ENCODE results near the gene SST. TPM values are rescaled to one million over a fixed set of nuclear protein-coding genes. Genes with fewer than 3 reads are reported as not detected.

SST gene
- total and polyA plus RNA-seq, 2 of the 13 experiments (the other 11 are each of a cell fraction or from before 2014, with no cell fraction given) = not detected

DNA sequence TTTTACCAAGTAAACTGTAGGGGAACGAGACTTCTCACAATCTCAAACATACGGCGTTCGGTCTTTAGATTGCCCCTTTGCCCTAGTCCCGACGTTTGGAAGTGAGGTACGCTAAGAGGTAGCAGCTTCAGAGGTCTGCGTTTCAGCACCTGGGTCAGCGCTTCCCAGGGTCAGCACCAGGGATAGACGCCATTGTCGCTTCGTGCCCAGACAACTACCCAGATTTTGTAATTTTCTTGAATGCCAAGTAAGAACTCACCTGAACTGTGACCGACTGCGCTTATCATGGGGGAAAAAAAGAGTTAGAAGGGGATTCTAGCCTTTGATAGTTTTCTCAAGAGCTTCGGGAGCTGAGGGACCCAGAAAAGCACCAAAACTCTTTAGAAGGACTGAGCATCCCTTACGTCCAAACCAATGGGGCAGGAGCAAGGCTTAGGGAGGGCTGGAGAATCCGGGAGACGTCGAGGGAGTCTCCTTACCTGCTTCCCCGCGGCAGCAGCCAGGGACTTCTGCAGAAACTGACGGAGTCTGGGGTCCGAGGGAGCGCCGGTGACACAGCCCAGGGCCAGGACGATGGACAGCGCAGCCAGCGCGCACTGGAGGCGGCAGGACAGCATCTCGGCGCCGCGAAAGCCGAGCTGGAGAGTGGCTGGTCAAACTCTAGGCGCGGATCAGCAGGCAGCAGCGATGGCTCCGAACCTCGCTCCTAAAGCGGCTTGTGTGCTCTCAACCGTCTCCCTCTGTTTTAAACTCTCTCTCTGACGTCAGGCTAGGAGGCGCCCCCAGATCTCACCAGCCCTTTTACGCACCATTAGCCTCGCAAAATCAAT is at the start of gene SST (continued):
- TF ChIP-seq, protein P1, sequence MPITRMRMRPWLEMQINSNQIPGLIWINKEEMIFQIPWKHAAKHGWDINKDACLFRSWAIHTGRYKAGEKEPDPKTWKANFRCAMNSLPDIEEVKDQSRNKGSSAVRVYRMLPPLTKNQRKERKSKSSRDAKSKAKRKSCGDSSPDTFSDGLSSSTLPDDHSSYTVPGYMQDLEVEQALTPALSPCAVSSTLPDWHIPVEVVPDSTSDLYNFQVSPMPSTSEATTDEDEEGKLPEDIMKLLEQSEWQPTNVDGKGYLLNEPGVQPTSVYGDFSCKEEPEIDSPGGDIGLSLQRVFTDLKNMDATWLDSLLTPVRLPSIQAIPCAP (CRISPR knock-in tag; IDR thresholded peaks at IDR 0.05; ENCODE audit: low read depth) = no peak
- TF ChIP-seq KMT2A (CRISPR knock-in tag; IDR thresholded peaks at IDR 0.05) (peak; percentile 49; the same call in 1 of the 2 replicates), ZNF564 (CRISPR knock-in tag; IDR thresholded peaks at IDR 0.05) (peak; percentile 80), ZNF326 (CRISPR knock-in tag; IDR thresholded peaks at IDR 0.05; ENCODE audit: borderline replicate concordance) (no peak), ZC3H13 (CRISPR knock-in tag; IDR thresholded peaks at IDR 0.05) (no peak), RAD21 (CRISPR knock-in tag; IDR thresholded peaks at IDR 0.05) (no peak), MEIS1 (CRISPR knock-in tag; IDR thresholded peaks at IDR 0.05; ENCODE audit: borderline replicate concordance) (no peak)
- TF ChIP-seq, protein P2, sequence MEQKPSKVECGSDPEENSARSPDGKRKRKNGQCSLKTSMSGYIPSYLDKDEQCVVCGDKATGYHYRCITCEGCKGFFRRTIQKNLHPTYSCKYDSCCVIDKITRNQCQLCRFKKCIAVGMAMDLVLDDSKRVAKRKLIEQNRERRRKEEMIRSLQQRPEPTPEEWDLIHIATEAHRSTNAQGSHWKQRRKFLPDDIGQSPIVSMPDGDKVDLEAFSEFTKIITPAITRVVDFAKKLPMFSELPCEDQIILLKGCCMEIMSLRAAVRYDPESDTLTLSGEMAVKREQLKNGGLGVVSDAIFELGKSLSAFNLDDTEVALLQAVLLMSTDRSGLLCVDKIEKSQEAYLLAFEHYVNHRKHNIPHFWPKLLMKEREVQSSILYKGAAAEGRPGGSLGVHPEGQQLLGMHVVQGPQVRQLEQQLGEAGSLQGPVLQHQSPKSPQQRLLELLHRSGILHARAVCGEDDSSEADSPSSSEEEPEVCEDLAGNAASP (CRISPR knock-in tag; IDR thresholded peaks at IDR 0.05; ENCODE audit: borderline replicate concordance) = peak; percentile 91
- TF ChIP-seq, protein P3, sequence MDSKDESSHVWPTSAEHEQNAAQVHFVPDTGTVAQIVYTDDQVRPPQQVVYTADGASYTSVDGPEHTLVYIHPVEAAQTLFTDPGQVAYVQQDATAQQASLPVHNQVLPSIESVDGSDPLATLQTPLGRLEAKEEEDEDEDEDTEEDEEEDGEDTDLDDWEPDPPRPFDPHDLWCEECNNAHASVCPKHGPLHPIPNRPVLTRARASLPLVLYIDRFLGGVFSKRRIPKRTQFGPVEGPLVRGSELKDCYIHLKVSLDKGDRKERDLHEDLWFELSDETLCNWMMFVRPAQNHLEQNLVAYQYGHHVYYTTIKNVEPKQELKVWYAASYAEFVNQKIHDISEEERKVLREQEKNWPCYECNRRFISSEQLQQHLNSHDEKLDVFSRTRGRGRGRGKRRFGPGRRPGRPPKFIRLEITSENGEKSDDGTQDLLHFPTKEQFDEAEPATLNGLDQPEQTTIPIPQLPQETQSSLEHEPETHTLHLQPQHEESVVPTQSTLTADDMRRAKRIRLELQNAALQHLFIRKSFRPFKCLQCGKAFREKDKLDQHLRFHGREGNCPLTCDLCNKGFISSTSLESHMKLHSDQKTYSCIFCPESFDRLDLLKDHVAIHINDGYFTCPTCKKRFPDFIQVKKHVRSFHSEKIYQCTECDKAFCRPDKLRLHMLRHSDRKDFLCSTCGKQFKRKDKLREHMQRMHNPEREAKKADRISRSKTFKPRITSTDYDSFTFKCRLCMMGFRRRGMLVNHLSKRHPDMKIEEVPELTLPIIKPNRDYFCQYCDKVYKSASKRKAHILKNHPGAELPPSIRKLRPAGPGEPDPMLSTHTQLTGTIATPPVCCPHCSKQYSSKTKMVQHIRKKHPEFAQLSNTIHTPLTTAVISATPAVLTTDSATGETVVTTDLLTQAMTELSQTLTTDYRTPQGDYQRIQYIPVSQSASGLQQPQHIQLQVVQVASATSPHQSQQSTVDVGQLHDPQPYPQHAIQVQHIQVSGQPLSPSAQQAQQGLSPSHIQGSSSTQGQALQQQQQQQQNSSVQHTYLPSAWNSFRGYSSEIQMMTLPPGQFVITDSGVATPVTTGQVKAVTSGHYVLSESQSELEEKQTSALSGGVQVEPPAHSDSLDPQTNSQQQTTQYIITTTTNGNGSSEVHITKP (CRISPR knock-in tag; IDR thresholded peaks at IDR 0.05; ENCODE audit: low read depth) = peak; percentile 85
- TF ChIP-seq, protein P4, sequence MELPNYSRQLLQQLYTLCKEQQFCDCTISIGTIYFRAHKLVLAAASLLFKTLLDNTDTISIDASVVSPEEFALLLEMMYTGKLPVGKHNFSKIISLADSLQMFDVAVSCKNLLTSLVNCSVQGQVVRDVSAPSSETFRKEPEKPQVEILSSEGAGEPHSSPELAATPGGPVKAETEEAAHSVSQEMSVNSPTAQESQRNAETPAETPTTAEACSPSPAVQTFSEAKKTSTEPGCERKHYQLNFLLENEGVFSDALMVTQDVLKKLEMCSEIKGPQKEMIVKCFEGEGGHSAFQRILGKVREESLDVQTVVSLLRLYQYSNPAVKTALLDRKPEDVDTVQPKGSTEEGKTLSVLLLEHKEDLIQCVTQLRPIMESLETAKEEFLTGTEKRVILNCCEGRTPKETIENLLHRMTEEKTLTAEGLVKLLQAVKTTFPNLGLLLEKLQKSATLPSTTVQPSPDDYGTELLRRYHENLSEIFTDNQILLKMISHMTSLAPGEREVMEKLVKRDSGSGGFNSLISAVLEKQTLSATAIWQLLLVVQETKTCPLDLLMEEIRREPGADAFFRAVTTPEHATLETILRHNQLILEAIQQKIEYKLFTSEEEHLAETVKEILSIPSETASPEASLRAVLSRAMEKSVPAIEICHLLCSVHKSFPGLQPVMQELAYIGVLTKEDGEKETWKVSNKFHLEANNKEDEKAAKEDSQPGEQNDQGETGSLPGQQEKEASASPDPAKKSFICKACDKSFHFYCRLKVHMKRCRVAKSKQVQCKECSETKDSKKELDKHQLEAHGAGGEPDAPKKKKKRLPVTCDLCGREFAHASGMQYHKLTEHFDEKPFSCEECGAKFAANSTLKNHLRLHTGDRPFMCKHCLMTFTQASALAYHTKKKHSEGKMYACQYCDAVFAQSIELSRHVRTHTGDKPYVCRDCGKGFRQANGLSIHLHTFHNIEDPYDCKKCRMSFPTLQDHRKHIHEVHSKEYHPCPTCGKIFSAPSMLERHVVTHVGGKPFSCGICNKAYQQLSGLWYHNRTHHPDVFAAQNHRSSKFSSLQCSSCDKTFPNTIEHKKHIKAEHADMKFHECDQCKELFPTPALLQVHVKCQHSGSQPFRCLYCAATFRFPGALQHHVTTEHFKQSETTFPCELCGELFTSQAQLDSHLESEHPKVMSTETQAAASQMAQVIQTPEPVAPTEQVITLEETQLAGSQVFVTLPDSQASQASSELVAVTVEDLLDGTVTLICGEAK (IDR thresholded peaks at IDR 0.05) = no peak
- TF ChIP-seq, protein P4 (CRISPR knock-in tag; IDR thresholded peaks at IDR 0.05) = peak; percentile 92

All from HepG2 (cell line).